ENCODE results near the gene TMEM97. TPM values are rescaled to one million over a fixed set of nuclear protein-coding genes. Genes with fewer than 3 reads are reported as not detected.

Gene TMEM97
- total RNA-seq, 4 donors from 2014 or later, result 4.5 to 9.2 (median 7.2) TPM

DNA sequence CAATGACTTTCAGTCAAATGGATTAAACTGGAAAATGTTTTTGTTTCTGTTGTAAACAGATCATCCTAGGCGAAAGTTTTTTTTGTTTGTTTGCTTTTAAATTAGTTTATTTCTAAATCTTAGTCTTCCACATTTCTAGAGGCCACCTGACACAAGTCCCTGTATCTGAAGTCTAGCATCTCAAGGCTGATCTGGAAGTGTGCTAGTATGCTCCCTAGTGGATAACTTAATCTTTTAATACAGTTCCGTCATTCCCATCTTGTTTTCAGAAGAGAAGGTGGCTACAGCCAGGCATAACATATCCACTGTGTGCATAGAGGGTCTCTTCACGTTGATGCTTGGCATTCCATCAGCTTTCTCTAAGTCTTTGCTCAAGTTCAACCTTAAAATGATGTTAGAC lies 8.7 kb downstream of the TMEM97 start:
- no peak for TF ChIP-seq EP300 (IDR thresholded peaks at IDR 0.05)
- no peak for TF ChIP-seq POLR2A (IDR thresholded peaks at IDR 0.05)
- TF ChIP-seq, protein P1, sequence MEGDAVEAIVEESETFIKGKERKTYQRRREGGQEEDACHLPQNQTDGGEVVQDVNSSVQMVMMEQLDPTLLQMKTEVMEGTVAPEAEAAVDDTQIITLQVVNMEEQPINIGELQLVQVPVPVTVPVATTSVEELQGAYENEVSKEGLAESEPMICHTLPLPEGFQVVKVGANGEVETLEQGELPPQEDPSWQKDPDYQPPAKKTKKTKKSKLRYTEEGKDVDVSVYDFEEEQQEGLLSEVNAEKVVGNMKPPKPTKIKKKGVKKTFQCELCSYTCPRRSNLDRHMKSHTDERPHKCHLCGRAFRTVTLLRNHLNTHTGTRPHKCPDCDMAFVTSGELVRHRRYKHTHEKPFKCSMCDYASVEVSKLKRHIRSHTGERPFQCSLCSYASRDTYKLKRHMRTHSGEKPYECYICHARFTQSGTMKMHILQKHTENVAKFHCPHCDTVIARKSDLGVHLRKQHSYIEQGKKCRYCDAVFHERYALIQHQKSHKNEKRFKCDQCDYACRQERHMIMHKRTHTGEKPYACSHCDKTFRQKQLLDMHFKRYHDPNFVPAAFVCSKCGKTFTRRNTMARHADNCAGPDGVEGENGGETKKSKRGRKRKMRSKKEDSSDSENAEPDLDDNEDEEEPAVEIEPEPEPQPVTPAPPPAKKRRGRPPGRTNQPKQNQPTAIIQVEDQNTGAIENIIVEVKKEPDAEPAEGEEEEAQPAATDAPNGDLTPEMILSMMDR (IDR thresholded peaks at IDR 0.05), result no peak
- TF ChIP-seq POLR2AphosphoS5 (IDR thresholded peaks at IDR 0.05), result no peak
- Histone ChIP-seq H3K4me1 (peaks cover 0 to 3% (median 0%) of the 10 kb centered on the region in 3 donors), H3K9me3 (no peaks in the 10 kb centered on the region), H3K27me3 (no peaks in the 10 kb centered on the region), H3K4me3 (no peak overlapping the region), H3K27ac (no peak overlapping the region), H3K36me3 (peaks cover 0 to 61% of the 10 kb centered on the region in 2 donors)
- WGBS, 2 donors (ENCODE audit: low coverage in 1 of 2), result 38 to 49% methylated on average over 3 of the region's 3 CpGs
- no peak for ATAC-seq

DNA sequence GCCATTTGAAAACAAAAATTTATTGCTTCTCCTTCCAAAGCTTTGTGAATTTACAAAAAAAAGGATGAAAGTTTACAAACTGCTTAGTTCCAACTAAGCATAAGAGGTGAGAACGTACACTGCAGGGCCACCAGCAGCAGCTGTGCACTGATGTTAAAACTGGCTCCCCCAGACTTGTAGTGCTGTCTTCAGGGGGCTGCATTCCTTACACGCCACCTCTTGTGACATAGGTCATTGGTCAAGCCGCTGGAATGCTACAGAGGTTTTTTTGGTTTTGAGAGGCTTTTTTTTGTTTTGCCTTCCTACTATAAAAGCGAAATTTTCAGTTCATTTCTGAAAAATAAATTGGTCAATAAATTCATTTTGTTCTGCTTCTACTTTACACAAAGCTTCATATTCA lies 9.3 kb downstream of the TMEM97 start:
- H3K36me3 ChIP-seq, result peaks cover 0 to 61% of the 10 kb centered on the region in 2 donors
- no peaks in the 10 kb centered on the region for H3K9me3 ChIP-seq
- TF ChIP-seq POLR2AphosphoS5 (IDR thresholded peaks at IDR 0.05) (no peak), POLR2A (IDR thresholded peaks at IDR 0.05) (no peak), EP300 (IDR thresholded peaks at IDR 0.05) (no peak)
- TF ChIP-seq, protein P1 (IDR thresholded peaks at IDR 0.05), result no peak
- H3K27ac ChIP-seq, result no peak overlapping the region
- no peak overlapping the region for H3K4me3 ChIP-seq
- H3K4me1 ChIP-seq, result peaks cover 0 to 9% (median 0%) of the 10 kb centered on the region in 3 donors
- 59 to 63% methylated on average over 4 of the region's 4 CpGs for WGBS, 2 donors (ENCODE audit: low coverage in 1 of 2)
- no peaks in the 10 kb centered on the region for H3K27me3 ChIP-seq
- ATAC-seq, result no peak

GRCh38 chr17:28330671-28331070 lies 11.7 kb downstream of the TMEM97 start:
- H3K27ac ChIP-seq, result no peak overlapping the region
- H3K4me1 ChIP-seq, result peaks cover 2 to 26% (median 7%) of the 10 kb centered on the region in 3 donors
- H3K4me3 ChIP-seq, result no peak overlapping the region
- H3K27me3 ChIP-seq, result no peaks in the 10 kb centered on the region
- no peak for TF ChIP-seq EP300 (IDR thresholded peaks at IDR 0.05)
- TF ChIP-seq, protein P1 (IDR thresholded peaks at IDR 0.05), result no peak
- TF ChIP-seq POLR2AphosphoS5 (IDR thresholded peaks at IDR 0.05), result no peak
- no peak for TF ChIP-seq POLR2A (IDR thresholded peaks at IDR 0.05)
- peaks cover 0 to 61% of the 10 kb centered on the region in 2 donors for H3K36me3 ChIP-seq
- no CpG with 5 or more reads among the region's 5 CpGs for WGBS, 2 donors (ENCODE audit: low coverage in 1 of 2)
- ATAC-seq, result no peak
- no peaks in the 10 kb centered on the region for H3K9me3 ChIP-seq

- peaks cover 2 to 37% (median 15%) of the 10 kb centered on the region in 3 donors for H3K4me1 ChIP-seq
- ATAC-seq, result no peak
- TF ChIP-seq EP300 (IDR thresholded peaks at IDR 0.05) (no peak), POLR2A (IDR thresholded peaks at IDR 0.05) (no peak), POLR2AphosphoS5 (IDR thresholded peaks at IDR 0.05) (no peak)
- TF ChIP-seq, protein P1 (IDR thresholded peaks at IDR 0.05), result no peak
- H3K4me3 ChIP-seq, result no peak overlapping the region
- H3K27ac ChIP-seq, result no peak overlapping the region
- no peaks in the 10 kb centered on the region for H3K27me3 ChIP-seq
- no peaks in the 10 kb centered on the region for H3K9me3 ChIP-seq
- peaks cover 0 to 52% of the 10 kb centered on the region in 2 donors for H3K36me3 ChIP-seq
- WGBS, 2 donors (ENCODE audit: low coverage in 1 of 2), result 75 to 87% methylated on average over 4 to 5 of the region's 6 CpGs
Observed at GRCh38 chr17:28331891-28332420, 13.0 kb downstream of the TMEM97 start.

GRCh38 chr17:28333083-28333746 lies 14.2 kb downstream of the TMEM97 start:
- H3K4me3 ChIP-seq, result no peak overlapping the region
- no peaks in the 10 kb centered on the region for H3K9me3 ChIP-seq
- no peaks in the 10 kb centered on the region for H3K27me3 ChIP-seq
- no peak overlapping the region for H3K27ac ChIP-seq
- WGBS, 2 donors (ENCODE audit: low coverage in 1 of 2), result 47 to 80% methylated on average over 1 of the region's 1 CpG
- peaks cover 0 to 40% of the 10 kb centered on the region in 2 donors for H3K36me3 ChIP-seq
- no peak for ATAC-seq
- no peak for TF ChIP-seq POLR2AphosphoS5 (IDR thresholded peaks at IDR 0.05)
- no peak for TF ChIP-seq POLR2A (IDR thresholded peaks at IDR 0.05)
- TF ChIP-seq, protein P1 (IDR thresholded peaks at IDR 0.05), result no peak
- TF ChIP-seq EP300 (IDR thresholded peaks at IDR 0.05), result no peak
- peaks cover 2 to 50% (median 18%) of the 10 kb centered on the region in 3 donors for H3K4me1 ChIP-seq
